H1 (cell line): ENCODE measurements around the gene ZNF346. TPM values are rescaled to one million over a fixed set of nuclear protein-coding genes. Genes with fewer than 3 reads are reported as not detected.

Source experiments
- ATF3 ChIP-seq: IDR thresholded peaks from 2 replicates; pipeline ENCODE4 v1.6.1; 2011; ENCODE audit warnings: low read depth, mild to moderate bottlenecking, low read length; ENCODE audit not compliant: insufficient read depth
- E2F6 ChIP-seq: IDR thresholded peaks from 2 replicates; pipeline ENCODE4 v1.6.1; 2012; ENCODE audit warnings: inconsistent platforms
- KDM1A ChIP-seq: fragments of 200-600, 300-600 bp; sonication (generic); IDR thresholded peaks from 2 replicates; pipeline ENCODE4 v1.7.1; 2016; ENCODE audit warnings: mild to moderate bottlenecking, low read length, borderline replicate concordance
- NRF1 ChIP-seq: IDR thresholded peaks from 2 replicates; pipeline ENCODE4 v1.6.1; 2011; ENCODE audit warnings: mild to moderate bottlenecking, low read depth, low read length, improper control_type of control experiment
- POLR2A ChIP-seq, 2 experiments: IDR thresholded peaks; 1 replicate in 1 of 2; 2 replicates in 1 of 2; pipeline ENCODE4 v1.6.1; 2011; ENCODE audit warnings: low read depth in 2 of 2, low read length in 2 of 2, mild to moderate bottlenecking in 2 of 2; ENCODE audit errors: control extremely low read depth in 1 of 2
- RBBP5 ChIP-seq: IDR thresholded peaks from 2 replicates; pipeline ENCODE4 v1.7.1; 2012; ENCODE audit warnings: low read depth, mild to moderate bottlenecking, inconsistent platforms, low read length, moderate library complexity, borderline replicate concordance
- SP4 ChIP-seq: IDR thresholded peaks from 2 replicates; pipeline ENCODE4 v1.6.1; 2012; ENCODE audit warnings: low read length, inconsistent platforms
- TAF1 ChIP-seq: IDR thresholded peaks from 2 replicates; pipeline ENCODE4 v1.6.1; 2011; ENCODE audit warnings: mild to moderate bottlenecking, low read depth, low read length
- TBP ChIP-seq: IDR thresholded peaks from 2 replicates; pipeline ENCODE4 v1.6.1; 2011; ENCODE audit warnings: low read depth, low read length, improper control_type of control experiment
- TEAD4 ChIP-seq: IDR thresholded peaks from 2 replicates; pipeline ENCODE4 v1.6.1; 2012; ENCODE audit warnings: low read depth, low read length, inconsistent platforms, mixed read lengths
- polyA plus RNA-seq, 7 experiments: library from polyadenylated mRNA; depleted of rRNA in 3 of 7; stranded (reverse) in 5 of 7; unstranded in 2 of 7; fragments of >200 nt in 5 of 7; fragments of 200-250 nt in 2 of 7; gene quantifications; 1 replicate in 5 of 7; 2 replicates in 1 of 7; 4 replicates in 1 of 7; pipeline versions ENCODE4 v1.2.1 to v1.2.3, GENCODE V29; 2011 to 2013; ENCODE audit warnings: missing spikeins in 2 of 7, mixed read lengths in 2 of 7
- total RNA-seq: library from RNA; stranded (reverse); fragmentation: NEBNext Ultra II Directional; extraction: Animal tissue kit (Norgen Biotek cat#: 25700); gene quantifications from 2 replicates; pipeline ENCODE4 v1.2.1, GENCODE V29; 2021
- TF ChIP-seq, protein P1 (sequence below): IDR thresholded peaks from 2 replicates; pipeline ENCODE4 v1.6.1; 2012; ENCODE audit warnings: inconsistent platforms

Gene ZNF346
- total and polyA plus RNA-seq, 2 of the 8 experiments (the other 6 are each of a cell fraction or from before 2014, with no cell fraction given) = 19.9 to 20.8 TPM

GRCh38 chr5:177116631-177117373, 94.3 kb downstream of the ZNF346 start (continued):
- TF ChIP-seq RBBP5 (no peak), TAF1 (peak; percentile 35; the same call in 1 of the 2 replicates), SP4 (no peak), TBP (peak; percentile 50; the same call in 1 of the 2 replicates), POLR2A (IDR thresholded peaks at IDR 0.05; ENCODE audit: control extremely low read depth in 1 of 2, low read depth in 2 of 2, low read length in 2 of 2) (peak in 1 of 2 experiments; percentile 57; a peak in 2 of 3 replicates), ATF3 (peak; percentile 90), E2F6 (peak; percentile 99), TEAD4 (peak; percentile 97), NRF1 (no peak), KDM1A (0 out of 2 replicates have a peak, but pooled peaks have one; percentile 27)
- TF ChIP-seq, protein P1, sequence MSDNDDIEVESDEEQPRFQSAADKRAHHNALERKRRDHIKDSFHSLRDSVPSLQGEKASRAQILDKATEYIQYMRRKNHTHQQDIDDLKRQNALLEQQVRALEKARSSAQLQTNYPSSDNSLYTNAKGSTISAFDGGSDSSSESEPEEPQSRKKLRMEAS = peak; percentile 100
